Measurements from ENCODE around the gene WDR33.
"Not testable (repeated sequence)": the region's sequence is repeated elsewhere in the genome, so short reads cannot be mapped to it uniquely, and the experiment has no call there.

The WDR33 gene

DNA sequence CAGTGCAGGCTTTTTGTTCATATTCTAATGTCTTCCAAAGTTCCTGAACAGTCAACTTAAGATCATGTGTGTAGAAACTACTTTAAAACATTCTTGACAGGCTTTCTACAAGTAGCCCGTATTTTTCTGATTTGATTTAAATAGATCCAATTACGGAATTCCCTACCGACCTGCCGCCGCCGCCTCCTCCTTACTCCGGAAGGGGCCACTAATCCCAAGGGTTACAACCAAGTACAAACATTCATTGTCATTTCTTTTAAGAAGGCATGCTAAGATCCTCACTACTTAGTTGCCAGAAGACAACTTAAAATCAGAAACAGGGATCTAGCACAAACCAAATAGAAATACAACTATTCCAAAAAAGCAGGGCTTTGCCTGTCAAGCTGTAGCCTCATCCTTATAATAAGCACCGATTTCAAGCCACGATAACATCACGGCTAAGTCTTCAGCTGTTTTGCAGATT, 784 bp downstream of the WDR33 start:
- peak; percentile 42 for DNase-seq (ENCODE audit: low spot score)

DNA sequence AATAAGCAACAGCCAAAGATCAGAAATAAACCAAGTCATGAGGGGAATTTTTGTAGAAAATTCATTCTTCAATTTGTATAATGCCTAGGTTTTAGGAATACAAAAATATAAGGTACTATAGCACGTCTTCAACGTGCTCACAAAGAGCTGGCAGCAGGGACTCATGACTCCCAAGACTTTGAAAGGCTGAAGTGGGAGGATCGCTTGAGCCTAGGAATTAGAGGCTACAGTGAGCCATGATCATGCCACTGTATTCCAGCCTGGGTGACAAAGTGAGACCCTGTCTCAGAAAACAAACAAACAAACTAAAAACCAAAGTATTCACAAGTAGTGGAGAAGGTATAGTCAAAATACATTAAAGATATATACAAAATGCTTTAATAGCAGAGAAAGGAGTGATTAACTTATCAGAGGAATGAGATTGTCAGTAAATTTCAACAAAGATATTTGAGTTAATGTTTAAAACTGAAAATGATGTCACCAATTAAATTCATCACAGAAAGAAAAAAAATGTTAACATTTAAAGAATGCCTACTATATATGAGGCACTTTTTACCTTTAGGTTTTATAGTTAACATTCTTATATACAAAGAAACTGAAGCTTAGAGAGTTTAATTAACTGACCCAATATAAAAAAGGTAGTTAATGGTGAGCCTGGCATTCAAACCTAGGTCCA, 3.2 kb downstream of the WDR33 start:
- no peak for DNase-seq (ENCODE audit: low spot score)

DNA sequence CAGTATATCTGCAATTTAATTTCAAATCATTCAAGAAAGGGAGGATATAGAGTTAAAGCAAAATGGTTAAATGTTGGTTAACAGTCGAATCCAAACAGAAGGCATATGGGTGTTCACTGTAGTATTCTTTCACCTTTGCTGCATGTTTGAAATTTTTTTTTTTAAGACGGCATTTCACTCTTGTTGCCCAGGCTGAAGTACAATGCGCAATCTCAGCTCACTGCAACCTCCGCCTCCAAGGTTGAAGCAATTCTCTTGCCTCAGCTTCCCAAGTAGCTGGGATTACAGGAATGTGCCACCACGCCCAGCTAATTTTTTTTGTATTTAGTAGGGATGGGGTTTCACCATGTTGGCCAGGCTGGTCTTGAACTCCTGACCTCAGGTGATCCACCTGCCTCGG, 4.1 kb downstream of the WDR33 start:
- not testable (repeated sequence) for DNase-seq (ENCODE audit: low spot score)

DNA sequence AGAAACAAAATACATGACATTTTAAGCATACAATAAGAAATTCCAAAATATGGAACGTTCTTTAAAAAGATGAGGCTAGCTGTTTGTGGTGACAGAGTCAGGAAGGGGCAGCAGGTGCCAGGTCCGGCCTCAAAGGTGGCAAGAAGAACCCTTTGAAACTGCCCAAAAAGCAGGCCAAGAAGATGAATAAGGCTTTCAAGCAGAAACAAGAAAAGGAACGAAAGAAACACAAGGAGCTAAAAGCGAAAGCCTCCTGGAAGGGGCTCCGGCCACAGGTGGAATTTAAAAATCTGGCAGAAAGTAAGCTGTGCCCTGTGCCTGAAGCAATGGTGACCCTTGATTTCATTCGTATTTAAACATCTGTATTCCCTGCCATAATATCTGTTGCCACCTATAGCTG, 5.5 kb downstream of the WDR33 start:
- no peak for DNase-seq (ENCODE audit: low spot score)

DNA sequence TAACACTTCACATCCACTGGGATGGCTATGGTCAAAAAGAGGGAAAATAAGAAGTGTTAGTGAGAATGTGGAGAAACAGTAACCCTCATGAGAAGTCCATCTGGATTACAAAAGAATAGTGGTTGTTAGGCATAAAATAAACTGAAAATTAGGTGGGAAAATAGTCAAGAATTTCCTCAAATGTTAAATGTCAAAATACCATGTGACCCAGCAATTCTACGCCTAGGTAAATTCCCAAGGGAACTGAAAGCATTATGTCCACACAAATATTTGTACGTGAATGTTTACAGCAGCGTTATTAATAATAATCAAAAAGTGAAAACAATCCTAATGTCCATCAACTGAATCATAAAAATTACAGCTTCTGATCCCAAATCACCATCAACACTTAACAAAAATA, 11.0 kb downstream of the WDR33 start:
- no peak for DNase-seq (ENCODE audit: low spot score)

DNA sequence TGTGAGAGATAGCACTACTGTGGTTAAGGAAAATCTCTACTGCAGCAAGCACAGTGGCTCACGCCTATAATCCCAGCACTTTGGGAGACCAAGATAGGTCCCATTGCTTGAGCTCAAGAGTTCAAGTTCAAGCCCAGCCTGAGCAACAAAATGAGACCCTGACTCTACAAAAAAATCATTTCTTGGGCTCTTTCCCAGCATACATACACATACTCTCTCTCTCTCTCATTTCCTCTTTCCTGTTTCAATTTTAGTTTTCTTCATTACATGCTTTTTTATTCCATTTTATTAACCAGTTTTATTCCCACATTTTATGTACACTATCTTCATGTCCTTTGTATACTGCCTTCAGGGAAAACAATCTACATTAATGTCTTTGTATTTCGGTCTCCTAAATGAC, 14.6 kb downstream of the WDR33 start:
- no peak for DNase-seq (ENCODE audit: low spot score)

DNA sequence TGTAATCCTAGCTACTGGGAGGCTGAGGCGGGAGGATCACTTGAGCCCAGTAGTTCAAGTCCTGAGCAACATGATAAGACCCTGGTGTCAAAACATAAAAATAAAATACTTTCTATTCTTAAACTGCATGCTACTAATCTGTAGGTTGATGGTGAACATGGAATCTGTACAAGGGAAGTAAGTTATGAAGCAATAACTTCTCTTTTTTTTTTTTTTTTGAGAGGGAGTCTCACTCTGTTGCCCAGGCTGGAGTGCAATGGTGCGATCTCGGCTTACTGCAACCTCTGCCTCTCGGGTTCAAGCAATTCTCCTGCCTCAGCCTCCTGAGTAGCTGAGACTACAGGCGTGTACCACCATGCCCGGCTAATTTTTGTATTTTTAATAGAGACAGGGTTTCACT, 16.1 kb downstream of the WDR33 start:
- DNase-seq (ENCODE audit: low spot score): not testable (repeated sequence)

DNA sequence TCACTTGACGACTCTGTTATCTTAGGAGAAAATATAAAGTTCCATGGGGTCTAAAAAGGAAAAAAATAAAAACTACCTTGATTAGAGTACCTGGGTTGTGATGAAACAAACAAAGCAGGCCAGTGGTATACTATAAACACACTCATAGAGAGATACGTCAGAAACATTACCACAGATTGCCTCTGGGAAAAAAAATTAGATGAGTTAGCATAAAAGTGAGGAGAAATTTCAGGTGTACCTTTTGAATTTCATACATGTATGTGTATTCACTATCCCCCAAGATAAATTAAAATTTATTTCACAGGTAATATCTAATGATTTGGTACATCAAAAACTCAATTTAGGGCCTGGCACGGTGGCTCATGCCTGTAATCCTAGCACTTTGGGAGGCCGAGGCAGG, 18.2 kb downstream of the WDR33 start:
- no peak for DNase-seq (ENCODE audit: low spot score)

DNA sequence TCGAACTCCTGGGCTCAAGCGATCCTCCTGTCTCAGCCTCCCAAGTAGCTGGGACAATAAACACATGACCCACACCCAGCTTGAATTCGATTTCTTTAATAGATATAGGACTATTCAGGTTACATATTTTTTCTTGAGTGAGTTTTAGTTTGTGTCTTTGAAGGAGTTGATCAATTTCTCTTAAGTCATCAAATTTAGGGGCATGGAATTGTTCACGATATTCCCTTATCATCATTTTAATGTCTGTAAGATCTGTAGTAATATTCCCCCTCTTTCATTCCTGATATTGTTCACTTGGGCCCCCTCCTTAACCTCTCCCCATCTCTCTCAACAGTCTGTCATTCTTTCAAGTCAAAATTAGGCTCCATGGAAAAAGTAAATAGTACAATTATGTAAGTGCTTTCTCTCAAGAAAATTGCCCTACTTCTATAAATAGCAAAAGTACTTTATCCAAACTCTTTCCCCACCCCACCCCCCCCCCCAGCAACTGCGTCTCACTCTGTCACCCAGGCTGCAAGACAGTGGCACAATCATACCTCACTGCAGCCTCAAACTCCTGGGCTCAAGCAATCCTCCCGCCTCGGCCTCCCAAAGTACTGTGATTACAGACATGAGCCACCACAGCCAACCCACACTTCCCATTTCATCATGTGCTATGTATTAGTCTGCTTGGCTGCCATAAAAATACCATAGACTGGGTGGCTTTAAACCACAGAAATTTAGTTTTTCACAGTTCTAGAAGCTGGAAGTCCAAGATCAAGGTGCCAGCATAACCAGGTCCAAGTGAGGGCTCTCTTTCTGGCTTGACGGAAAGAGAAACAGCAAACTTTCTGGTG, 20.1 kb downstream of the WDR33 start:
- DNase-seq (ENCODE audit: low spot score): no peak

DNA sequence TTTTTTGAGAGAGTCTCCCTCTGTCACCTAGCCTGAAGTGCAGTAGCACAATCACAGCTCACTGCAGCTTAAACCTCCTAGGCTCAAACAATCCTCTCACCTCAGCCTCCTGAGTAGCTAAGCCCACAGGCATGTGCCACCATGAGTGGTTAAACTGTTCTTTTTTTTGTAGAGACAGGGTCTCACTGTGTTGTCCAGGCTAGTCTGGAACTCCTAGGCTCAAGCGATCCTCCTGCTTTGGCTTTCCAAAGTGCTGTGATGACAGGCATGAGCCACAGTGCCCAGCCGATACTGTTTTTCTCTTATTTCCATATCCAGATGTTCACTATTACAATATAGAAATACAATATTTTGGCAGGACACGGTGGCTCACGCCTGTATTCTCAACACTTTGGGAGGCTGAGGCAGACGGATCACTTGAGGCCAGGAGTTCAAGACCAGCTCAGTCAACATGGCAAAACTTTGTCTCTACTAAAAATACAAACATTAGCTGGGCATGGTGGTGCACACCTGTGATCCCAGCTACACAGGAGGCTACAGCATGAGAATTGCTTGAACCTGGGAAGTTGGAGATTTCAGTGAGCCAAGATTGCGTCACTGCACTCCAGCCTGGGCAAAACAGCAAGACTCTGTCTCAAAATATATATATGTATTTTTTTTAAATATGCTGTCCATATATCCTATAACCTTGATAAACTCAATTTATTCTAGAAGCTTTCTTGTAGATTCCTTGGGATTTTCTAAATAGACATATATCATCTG, 24.7 kb downstream of the WDR33 start:
- no peak for DNase-seq (ENCODE audit: low spot score)

DNA sequence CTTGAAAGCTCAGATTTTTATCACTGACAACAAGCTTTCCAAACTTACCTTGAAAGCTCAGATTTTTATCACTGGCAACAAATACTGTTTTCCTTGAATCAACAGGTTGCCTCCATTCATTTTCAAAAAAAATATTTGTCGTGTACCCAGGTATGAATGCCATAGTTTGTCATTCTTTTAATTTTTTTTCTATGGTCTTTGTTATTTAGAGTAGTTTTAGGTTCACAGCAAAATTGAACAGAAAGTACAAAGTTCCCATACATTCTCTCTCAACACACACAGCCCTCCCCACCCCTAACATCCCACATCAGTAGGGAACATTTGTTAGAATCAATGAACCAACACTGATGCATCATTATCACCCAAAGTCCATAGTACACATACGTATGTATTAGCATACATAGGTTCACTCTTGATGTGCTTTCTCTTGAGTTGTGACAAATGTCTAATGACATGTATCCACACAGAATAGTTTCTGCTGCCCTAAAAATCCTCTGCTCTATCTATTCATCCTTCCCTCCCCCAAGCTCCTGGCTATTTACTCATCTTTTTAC, 25.9 kb downstream of the WDR33 start:
- DNase-seq (ENCODE audit: low spot score): no peak

DNA sequence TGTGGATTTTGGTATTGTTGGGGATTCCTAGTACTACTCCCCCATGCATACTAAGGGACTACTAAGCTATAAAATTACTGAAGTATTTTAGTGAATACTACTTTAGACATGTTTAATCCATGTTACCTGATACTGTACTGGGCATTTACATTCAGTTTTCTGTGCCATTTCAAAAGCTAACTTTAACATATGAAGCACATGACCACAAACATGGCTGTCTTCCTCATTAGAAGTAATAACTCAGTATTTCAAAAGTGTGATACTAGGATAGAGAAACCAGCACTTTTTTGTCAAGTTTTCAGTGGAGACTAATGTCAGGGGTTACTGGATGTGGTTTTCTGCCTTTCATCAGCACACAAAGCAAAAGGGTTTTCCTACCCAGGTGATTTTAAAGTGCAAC, 27.9 kb downstream of the WDR33 start:
- DNase-seq (ENCODE audit: low spot score): no peak

DNA sequence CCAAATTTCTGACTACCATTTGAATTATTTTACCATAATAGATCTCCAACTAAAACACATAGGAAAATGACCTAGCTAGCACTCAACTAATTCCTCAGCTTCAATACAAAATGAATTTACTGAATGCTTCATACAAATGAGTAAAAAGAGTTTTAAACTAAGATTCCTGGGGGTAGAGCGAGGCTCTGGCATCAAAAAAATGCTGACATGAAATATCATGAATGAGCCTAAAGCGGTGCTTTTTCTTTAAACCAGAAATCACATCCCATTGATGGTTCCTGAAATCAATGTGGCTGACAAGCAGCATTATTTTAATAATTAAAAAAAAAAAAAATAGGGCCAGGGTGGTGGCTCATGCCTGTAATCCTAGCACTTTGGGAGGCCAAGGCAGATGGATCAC, 32.1 kb downstream of the WDR33 start:
- no peak for DNase-seq (ENCODE audit: low spot score)

DNA sequence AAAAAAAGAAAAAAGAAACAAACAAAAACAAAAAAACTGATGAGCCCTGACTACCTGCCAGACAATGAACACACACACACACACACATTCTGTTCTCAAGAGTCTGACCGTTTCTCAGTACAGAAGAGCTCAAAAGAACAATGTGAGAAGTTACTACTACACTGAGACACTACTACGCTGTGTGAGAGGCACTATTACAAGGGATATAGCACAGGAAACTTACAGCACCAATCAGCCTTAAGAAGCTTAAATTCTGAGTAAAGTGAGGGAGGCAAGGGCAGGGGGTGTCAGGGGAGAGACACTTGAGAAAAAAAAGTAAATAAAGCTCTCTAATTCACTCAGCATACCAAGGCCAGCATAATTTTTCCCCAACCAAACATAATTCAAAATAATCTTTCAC, 32.5 kb downstream of the WDR33 start:
- DNase-seq (ENCODE audit: low spot score): no peak

DNA sequence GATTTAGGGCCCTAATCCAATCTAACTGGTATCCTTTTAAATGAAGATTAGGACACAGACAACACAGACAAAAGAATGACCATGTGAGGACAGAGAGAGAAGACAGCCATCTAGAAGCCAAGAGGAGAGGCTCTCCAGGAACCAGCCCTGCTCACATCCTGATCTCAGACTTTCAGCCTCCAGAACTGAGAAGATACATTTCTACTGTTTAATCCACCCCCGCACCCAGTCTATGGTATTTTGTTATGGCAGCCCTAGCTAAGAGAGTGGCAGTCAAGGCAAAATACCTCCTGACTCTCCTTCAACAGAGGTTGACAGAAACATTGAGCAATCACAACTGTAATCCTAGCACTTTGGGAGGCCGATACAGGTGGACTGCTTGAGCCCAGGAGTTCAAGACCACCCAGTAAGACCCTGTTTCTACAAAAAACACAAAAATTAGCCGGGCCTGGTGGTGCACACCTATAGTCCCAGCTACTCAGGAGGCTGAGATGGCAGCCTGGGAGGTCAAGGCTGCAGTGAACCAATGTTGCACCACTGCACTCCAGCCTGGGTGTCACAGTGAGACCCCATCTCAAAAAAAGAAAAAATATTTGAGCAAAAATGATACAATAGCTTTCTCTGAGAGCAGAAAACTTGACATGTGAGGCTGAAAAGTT, 34.7 kb downstream of the WDR33 start:
- no peak for DNase-seq (ENCODE audit: low spot score)

DNA sequence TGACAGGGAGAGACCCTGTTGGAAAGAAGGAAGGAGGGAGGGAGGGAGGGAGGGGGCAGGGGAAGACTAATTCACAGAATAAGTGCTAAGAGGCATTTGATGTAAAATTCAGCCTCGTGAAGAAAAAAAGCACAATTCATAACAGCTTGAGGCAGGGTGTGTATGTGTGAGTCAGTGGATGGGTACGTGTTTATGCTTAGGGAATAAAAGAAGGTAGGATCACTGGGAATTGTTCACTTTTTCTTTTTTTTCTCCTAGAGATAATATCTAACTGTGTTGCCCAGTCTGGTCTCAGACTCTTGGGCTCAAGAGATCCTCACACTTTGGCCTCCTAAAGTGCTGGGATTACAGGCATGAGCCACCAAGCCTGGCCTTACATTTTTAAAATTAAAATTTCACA, 39.2 kb downstream of the WDR33 start:
- no peak for DNase-seq (ENCODE audit: low spot score)

DNA sequence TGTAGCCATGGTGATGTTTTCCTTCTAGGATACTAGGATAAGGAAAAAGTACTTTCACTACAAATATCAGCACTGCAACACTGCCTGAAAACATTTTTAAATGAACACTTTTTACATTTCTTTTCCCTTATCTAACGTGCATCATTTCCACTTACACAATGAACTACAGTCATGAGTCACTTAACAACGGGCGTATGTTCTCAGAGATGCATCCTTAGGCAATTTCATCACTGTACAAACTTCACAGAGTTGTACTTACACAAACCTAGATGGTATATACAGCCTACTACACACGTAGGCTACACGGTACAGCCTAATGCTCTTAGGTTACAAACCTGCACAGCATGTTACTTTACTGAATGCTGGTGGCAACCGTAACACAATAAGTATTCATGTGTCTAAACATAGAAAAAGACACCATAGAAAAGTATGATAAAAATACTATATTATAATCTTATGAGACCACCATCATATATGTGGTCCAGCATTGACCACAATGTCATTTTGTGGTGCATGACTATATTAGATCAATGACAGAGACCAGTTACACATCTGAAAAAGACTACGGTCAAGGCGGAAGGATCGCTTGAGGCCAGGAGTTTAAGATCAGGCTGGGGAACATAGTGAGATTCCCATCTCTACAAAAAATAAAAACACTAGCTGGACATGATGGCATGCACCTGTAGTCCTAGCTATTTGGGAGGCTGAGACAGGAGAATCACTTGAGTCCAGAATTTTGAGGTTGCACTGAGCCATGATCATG, 39.8 kb downstream of the WDR33 start:
- DNase-seq (ENCODE audit: low spot score): no peak

DNA sequence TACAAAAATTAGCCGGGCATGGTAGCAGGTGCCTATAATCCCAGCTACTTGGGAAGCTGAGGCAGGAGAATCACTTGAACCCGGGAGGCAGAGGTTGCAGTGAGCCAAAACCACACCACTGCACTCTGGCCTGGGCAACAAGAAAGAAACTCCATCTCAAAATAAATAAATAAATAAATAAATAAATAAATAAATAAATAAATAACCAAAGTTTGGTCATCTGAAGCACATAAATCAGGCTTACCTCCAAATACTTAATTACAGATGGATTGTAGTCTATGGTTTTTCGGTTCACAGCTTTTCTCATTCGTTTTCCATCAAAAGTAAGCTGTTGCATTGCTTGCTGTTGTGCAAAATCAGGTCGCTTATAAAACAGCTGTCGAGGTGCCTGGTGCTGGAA, 40.4 kb downstream of the WDR33 start:
- DNase-seq (ENCODE audit: low spot score): not testable (repeated sequence)

DNA sequence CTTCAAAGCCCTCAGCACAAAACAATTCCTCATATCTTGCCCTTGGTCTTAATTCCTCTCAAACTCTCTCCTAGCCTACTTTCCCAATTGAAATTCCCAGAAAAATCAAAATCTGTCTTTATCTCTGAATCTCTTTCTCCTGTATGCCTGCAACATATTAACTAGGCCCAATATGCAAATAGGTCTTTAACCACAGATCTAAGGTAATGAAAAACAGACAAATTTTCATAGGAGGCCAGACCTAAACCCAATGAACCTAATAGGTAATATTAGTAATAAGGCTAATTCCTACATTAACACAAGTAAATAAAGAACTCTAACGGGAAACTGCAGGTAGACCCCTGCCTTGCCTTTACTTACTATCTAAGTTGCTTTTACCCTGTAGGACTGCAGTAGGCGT, 41.4 kb downstream of the WDR33 start:
- DNase-seq (ENCODE audit: low spot score): no peak

DNA sequence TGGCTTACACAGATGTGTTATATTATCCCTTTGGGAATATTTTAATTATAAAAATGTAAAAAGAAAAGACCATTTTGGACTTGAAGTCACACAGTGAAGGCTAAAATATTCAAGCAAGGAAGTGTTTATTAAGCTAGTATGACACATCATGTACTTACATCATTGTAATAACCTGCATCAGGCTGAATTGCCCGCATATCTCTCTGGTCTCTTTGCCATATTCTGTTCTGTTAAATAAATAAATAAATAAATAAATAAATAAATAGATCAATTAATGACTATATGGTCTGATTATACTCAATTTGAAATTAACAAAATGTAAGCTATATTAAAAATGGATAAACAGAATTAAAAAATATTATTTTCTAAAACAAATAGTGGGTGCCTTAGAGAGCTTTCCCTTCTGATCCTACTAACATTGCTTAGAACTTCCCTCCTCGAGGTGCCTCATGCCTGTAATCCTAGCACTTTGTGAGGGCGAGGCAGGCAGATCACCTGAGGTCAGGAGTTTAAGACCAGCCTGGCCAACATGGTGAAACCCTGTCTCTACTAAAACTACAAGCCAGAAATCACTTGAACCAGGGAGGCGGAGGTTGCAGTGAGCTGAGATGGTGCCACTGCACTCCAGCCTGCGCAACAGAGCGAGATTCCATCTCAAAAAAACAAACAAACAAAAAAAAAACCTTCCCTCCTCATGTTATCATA, 42.0 kb downstream of the WDR33 start:
- no peak for DNase-seq (ENCODE audit: low spot score)

DNA sequence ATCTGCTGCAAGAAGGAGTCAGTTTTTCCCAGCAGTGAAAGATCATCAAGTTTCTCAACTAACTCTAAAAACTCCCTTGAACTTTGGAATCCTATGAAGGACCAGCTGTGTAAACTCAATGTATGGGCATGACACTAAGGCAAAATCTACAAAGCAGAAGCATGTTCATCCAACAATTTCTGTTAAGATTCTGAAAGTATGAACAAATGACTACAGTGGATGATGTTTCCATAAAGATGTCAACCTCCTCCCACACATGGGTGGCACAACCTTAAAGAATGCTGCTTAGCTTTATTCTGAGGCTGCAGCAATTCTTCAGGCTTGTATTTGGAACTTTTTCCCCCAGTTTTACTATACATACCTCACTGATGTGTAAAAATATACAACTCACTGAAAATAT, 47.2 kb downstream of the WDR33 start:
- no peak for DNase-seq (ENCODE audit: low spot score)

Measured in hematopoietic multipotent progenitor cell treated with erythropoietin and hydrocortisone succinate and interleukin-3 and kit ligand, for 17 days (in vitro differentiated cells).